22Rv1 (cell line): Measurements from ENCODE around the gene PDIK1L.

ENCODE experiments used
- CTCF ChIP-seq: fragments of 450-650 bp; IDR thresholded peaks from 2 replicates; pipeline ENCODE4 v1.5.1; 2017; ENCODE audit warnings: mild to moderate bottlenecking
- ZFX ChIP-seq: fragments of 450-650 bp; IDR thresholded peaks from 2 replicates; pipeline ENCODE4 v1.6.1; 2017; ENCODE audit warnings: antibody characterized with exemption, borderline replicate concordance

GRCh38 chr1:26096471-26096870 is 15.2 kb upstream of the PDIK1L start:
- TF ChIP-seq CTCF (no peak), ZFX (no peak)
